H1 (cell line): ENCODE measurements around the gene RPS27. TPM values are rescaled to one million over a fixed set of nuclear protein-coding genes. Genes with fewer than 3 reads are reported as not detected.

Experiments
- CTCF ChIA-PET: fragments of 300-600 bp; sonication (Branson Sonifier 250); formaldehyde crosslinking; loops from one replicate; lab custom pipeline; 2021; ENCODE audit not compliant: partially characterized antibody; lab: Charles Lee
- POLR2A ChIA-PET: fragments of 300-600 bp; sonication (Branson Sonifier 250); formaldehyde crosslinking; loops from one replicate; lab custom pipeline; 2021; ENCODE audit warnings: inconsistent platforms; ENCODE audit not compliant: partially characterized antibody; lab: Charles Lee
- DNase-seq, 2 experiments: peaks; one replicate each; pipeline versions ENCODE4 v3.0.0 to v3.0.0-alpha.2; 2010 to 2022; ENCODE audit warnings: low spot score in 2 of 2, low read depth in 1 of 2, mixed read lengths in 1 of 2
- FAIRE-seq: peaks from 2 replicates; lab custom pipeline; 2011; peaks lifted over from hg19 to GRCh38; lab: Jason Lieb, UNC
- H2AFZ ChIP-seq: 2 replicates; pipeline ENCODE4 v1.8.1; 2012; ENCODE audit warnings: low read length, inconsistent platforms
- H2AK5ac ChIP-seq: 2 replicates; pipeline ENCODE4 v1.6.1; 2013; ENCODE audit warnings: low read depth, low read length
- H2BK120ac ChIP-seq: replicated peaks from 2 replicates; pipeline ENCODE3; 2013; ENCODE audit warnings: low read depth, low read length, inconsistent platforms
- H2BK12ac ChIP-seq: 2 replicates; pipeline ENCODE4 v1.6.1; 2013; ENCODE audit warnings: low read depth, low read length
- H2BK15ac ChIP-seq: 2 replicates; pipeline ENCODE4 v1.6.1; 2013; ENCODE audit warnings: low read length
- H2BK20ac ChIP-seq: 2 replicates; pipeline ENCODE4 v1.6.1; 2013; ENCODE audit warnings: low read length
- H2BK5ac ChIP-seq: 2 replicates; pipeline ENCODE4 v1.6.1; 2013; ENCODE audit warnings: low read depth, low read length
- H3K14ac ChIP-seq: 2 replicates; pipeline ENCODE4 v1.6.1; 2013; ENCODE audit warnings: inconsistent platforms; ENCODE audit not compliant: insufficient read length
- H3K18ac ChIP-seq: 2 replicates; pipeline ENCODE4 v1.6.1; 2013; ENCODE audit warnings: low read length; ENCODE audit errors: extremely low read depth
- H3K23ac ChIP-seq: 2 replicates; pipeline ENCODE4 v1.6.1; 2013; ENCODE audit warnings: inconsistent platforms; ENCODE audit not compliant: insufficient read length
- H3K23me2 ChIP-seq: 2 replicates; pipeline ENCODE4 v1.6.1; 2013; ENCODE audit warnings: low read depth, low read length
- H3K27ac ChIP-seq: 2 replicates; pipeline ENCODE4 v1.6.1; 2011; ENCODE audit warnings: low read depth, low read length, inconsistent platforms
- H3K27me3 ChIP-seq, 4 experiments: replicated peaks in 1 of 4; 1 replicate in 1 of 4; 2 replicates in 3 of 4; pipeline versions ENCODE4 v1.6.1 to v1.8.1; 2011 to 2013; ENCODE audit warnings: low read length in 3 of 4, mild to moderate bottlenecking in 3 of 4, inconsistent platforms in 2 of 4, mixed read lengths in 2 of 4, moderate library complexity in 1 of 4; ENCODE audit not compliant: control insufficient read depth in 3 of 4, insufficient read depth in 3 of 4; ENCODE audit errors: extremely low read depth in 1 of 4
- H3K36me3 ChIP-seq, 4 experiments: 2 replicates each; pipeline versions ENCODE4 v1.6.1 to v1.8.1; 2011 to 2013; ENCODE audit warnings: mild to moderate bottlenecking in 4 of 4, low read length in 3 of 4, moderate library complexity in 2 of 4, control low read depth in 1 of 4, inconsistent platforms in 1 of 4; ENCODE audit not compliant: insufficient read depth in 4 of 4, control insufficient read depth in 2 of 4
- H3K4ac ChIP-seq: replicated peaks from 2 replicates; pipeline ENCODE3; 2013; ENCODE audit warnings: low read length, low read depth, mixed read lengths, inconsistent platforms; ENCODE audit not compliant: insufficient read length
- H3K4me1 ChIP-seq, 4 experiments: replicated peaks in 1 of 4; 1 replicate in 1 of 4; 2 replicates in 3 of 4; pipeline versions ENCODE4 v1.6.1 to v1.8.1; 2011 to 2013; ENCODE audit warnings: low read length in 3 of 4, inconsistent platforms in 2 of 4, mixed read lengths in 1 of 4; ENCODE audit not compliant: insufficient read depth in 4 of 4, control insufficient read depth in 3 of 4
- H3K4me2 ChIP-seq, 2 experiments: 2 replicates each; pipeline versions ENCODE4 v1.6.1 to v1.8.1; 2011 to 2013; ENCODE audit warnings: low read depth in 2 of 2, low read length in 2 of 2, control low read depth in 1 of 2, inconsistent platforms in 1 of 2, mild to moderate bottlenecking in 1 of 2; ENCODE audit not compliant: insufficient read depth in 1 of 2
- H3K4me3 ChIP-seq, 4 experiments: fragments of 200-600, 300-600 bp in 1 of 4; sonication (generic), shearing (Covaris generic), sonication (Bioruptor Twin) in 1 of 4; 2 replicates each; pipeline versions ENCODE4 v1.5.1 to v1.8.1; 2011 to 2016; ENCODE audit warnings: low read length in 4 of 4, low read depth in 3 of 4, control low read depth in 2 of 4, inconsistent platforms in 2 of 4, mild to moderate bottlenecking in 2 of 4, mixed read lengths in 1 of 4, moderate library complexity in 1 of 4; ENCODE audit not compliant: insufficient read depth in 2 of 4; ENCODE audit errors: extremely low read depth in 1 of 4
- H3K56ac ChIP-seq: replicated peaks from 2 replicates; pipeline ENCODE3; 2013; ENCODE audit warnings: low read depth, mild to moderate bottlenecking, mixed read lengths, low read length, inconsistent platforms; ENCODE audit not compliant: insufficient read length
- H3K79me1 ChIP-seq: 2 replicates; pipeline ENCODE4 v1.6.1; 2013; ENCODE audit warnings: low read depth, low read length, control low read depth
- H3K79me2 ChIP-seq, 2 experiments: 2 replicates each; pipeline versions ENCODE4 v1.6.1 to v1.8.1; 2012 to 2013; ENCODE audit warnings: low read length in 2 of 2, mild to moderate bottlenecking in 2 of 2, inconsistent platforms in 1 of 2; ENCODE audit not compliant: insufficient read depth in 2 of 2, control insufficient read depth in 1 of 2
- H3K9ac ChIP-seq, 4 experiments: replicated peaks in 1 of 4; 1 replicate in 1 of 4; 2 replicates in 3 of 4; pipeline versions ENCODE4 v1.6.1 to v1.8.1; 2011 to 2013; ENCODE audit warnings: low read depth in 3 of 4, low read length in 3 of 4, control low read depth in 2 of 4, mild to moderate bottlenecking in 2 of 4, moderate library complexity in 2 of 4, inconsistent platforms in 1 of 4; ENCODE audit errors: extremely low read depth in 1 of 4
- H3K9me3 ChIP-seq, 2 experiments: 2 replicates each; pipeline versions ENCODE4 v1.6.1 to v1.8.1; 2012 to 2013; ENCODE audit warnings: mild to moderate bottlenecking in 2 of 2, moderate library complexity in 2 of 2, control low read depth in 1 of 2, inconsistent platforms in 1 of 2, low read depth in 1 of 2, low read length in 1 of 2, mixed read lengths in 1 of 2; ENCODE audit not compliant: insufficient read depth in 2 of 2
- H4K20me1 ChIP-seq, 2 experiments: replicated peaks in 1 of 2; 2 replicates each; pipeline versions ENCODE3 to v1.8.1; 2011 to 2013; ENCODE audit warnings: inconsistent platforms in 2 of 2, low read length in 2 of 2, mild to moderate bottlenecking in 1 of 2; ENCODE audit not compliant: insufficient read depth in 2 of 2, control insufficient read depth in 1 of 2
- H4K5ac ChIP-seq: 2 replicates; pipeline ENCODE4 v1.6.1; 2013; ENCODE audit warnings: low read length, low read depth, mixed read lengths, inconsistent platforms; ENCODE audit not compliant: insufficient read length
- H4K8ac ChIP-seq: 2 replicates; pipeline ENCODE4 v1.8.0; 2013; ENCODE audit warnings: mild to moderate bottlenecking, moderate library complexity, low read length, inconsistent platforms; ENCODE audit not compliant: insufficient read depth; ENCODE audit errors: extremely low read depth
- H4K91ac ChIP-seq: replicated peaks from 2 replicates; pipeline ENCODE3; 2013; ENCODE audit warnings: low read length, mixed read lengths, inconsistent platforms; ENCODE audit not compliant: insufficient read length
- ATF2 ChIP-seq: IDR thresholded peaks from 2 replicates; pipeline ENCODE4 v1.6.1; 2012; ENCODE audit warnings: low read length, inconsistent platforms
- CBX8 ChIP-seq: fragments of 300-800, 300-1000 bp; sonication (generic); IDR thresholded peaks from 2 replicates; pipeline ENCODE4 v1.7.1; 2016; ENCODE audit warnings: low read depth, low read length, borderline replicate concordance
- EP300 ChIP-seq, 2 experiments: IDR thresholded peaks; 1 replicate in 1 of 2; 2 replicates in 1 of 2; pipeline ENCODE4 v1.6.1; 2011 to 2012; ENCODE audit warnings: low read depth in 2 of 2, low read length in 2 of 2, mild to moderate bottlenecking in 2 of 2, borderline replicate concordance in 1 of 2, inconsistent platforms in 1 of 2, moderate library complexity in 1 of 2
- KDM4A ChIP-seq: IDR thresholded peaks from one replicate; pipeline ENCODE4 v1.7.1; 2012; ENCODE audit warnings: low read depth, mild to moderate bottlenecking, moderate library complexity, low read length, inconsistent platforms; ENCODE audit not compliant: severe bottlenecking
- MAFK ChIP-seq: IDR thresholded peaks from 2 replicates; pipeline ENCODE4 v1.6.1; 2012; ENCODE audit warnings: low read depth, mild to moderate bottlenecking, improper control_type of control experiment, low read length
- POLR2AphosphoS5 ChIP-seq: IDR thresholded peaks from 2 replicates; pipeline ENCODE4 v1.6.1; 2011; ENCODE audit warnings: low read depth, low read length
- USF2 ChIP-seq: IDR thresholded peaks from 2 replicates; pipeline ENCODE4 v1.6.1; 2011; ENCODE audit warnings: low read length, improper control_type of control experiment
- YY1 ChIP-seq: IDR thresholded peaks from 2 replicates; pipeline ENCODE4 v1.6.1; 2011; ENCODE audit warnings: low read depth, mild to moderate bottlenecking, low read length
- WGBS, 2 experiments: shearing (Covaris generic) in 1 of 2; methylation state at CpG; one replicate each; pipeline versions ENCODE4 v1.1.6 to v1.1.7; 2013 to 2015; ENCODE audit warnings: low lambda C conversion rate in 2 of 2, mixed read lengths in 2 of 2, inconsistent platforms in 1 of 2, low coverage in 1 of 2, missing lambda C conversion rate in 1 of 2; ENCODE audit not compliant: insufficient replicate concordance in 2 of 2, insufficient coverage in 1 of 2, insufficient read length in 1 of 2; ENCODE audit errors: extremely low coverage in 1 of 2, missing lambda C conversion rate in 1 of 2; 5-methylcytosine and 5-hydroxymethylcytosine counted together
- polyA plus RNA-seq, 7 experiments: library from polyadenylated mRNA; depleted of rRNA in 3 of 7; stranded (reverse) in 5 of 7; unstranded in 2 of 7; fragments of >200 nt in 5 of 7; fragments of 200-250 nt in 2 of 7; gene quantifications; 1 replicate in 5 of 7; 2 replicates in 1 of 7; 4 replicates in 1 of 7; pipeline versions ENCODE4 v1.2.1 to v1.2.3, GENCODE V29; 2011 to 2013; ENCODE audit warnings: missing spikeins in 2 of 7, mixed read lengths in 2 of 7
- total RNA-seq: library from RNA; stranded (reverse); fragmentation: NEBNext Ultra II Directional; extraction: Animal tissue kit (Norgen Biotek cat#: 25700); gene quantifications from 2 replicates; pipeline ENCODE4 v1.2.1, GENCODE V29; 2021

The RPS27 gene
- total and polyA plus RNA-seq, 2 of the 8 experiments (the other 6 are each of a cell fraction or from before 2014, with no cell fraction given) = 1,810 to 3,155 TPM

GRCh38 chr1:153941826-153942725 is 48.5 kb upstream of the RPS27 start:
- Histone ChIP-seq H3K14ac (no peak overlapping the region), H3K9me3 (no peaks in the 10 kb centered on the region), H3K18ac (no peak overlapping the region), H4K91ac (no peak overlapping the region), H3K79me2 (peaks cover 0 to 18% of the 10 kb centered on the region in 2 experiments; a peak in 2 of 4 replicates), H2BK5ac (no peak overlapping the region), H3K36me3 (peaks cover 8 to 30% (median 23%) of the 10 kb centered on the region in 4 experiments; a peak in 7 of 8 replicates), H4K5ac (no peak overlapping the region), H3K9ac (no peak overlapping the region), H3K27ac (no peak overlapping the region), H2BK120ac (no peak overlapping the region), H2BK20ac (no peak overlapping the region), H3K4ac (no peak overlapping the region), H3K23me2 (peaks cover 6% of the 10 kb centered on the region; the same call in 1 of the 2 replicates), H3K4me1 (peaks cover 0 to 5% (median 2%) of the 10 kb centered on the region in 4 experiments; a peak in 2 of 7 replicates), H3K56ac (no peak overlapping the region), H2AK5ac (no peak overlapping the region), H4K20me1 (peaks cover 0 to 6% of the 10 kb centered on the region in 2 experiments), H3K23ac (no peak overlapping the region), H2AFZ (no peak overlapping the region), H3K4me3 (no peak overlapping the region), H3K4me2 (no peak overlapping the region), H2BK12ac (no peak overlapping the region), H4K8ac (no peak overlapping the region), H2BK15ac (no peak overlapping the region), H3K79me1 (no peaks in the 10 kb centered on the region; the same call in 1 of the 2 replicates), H3K27me3 (no peaks in the 10 kb centered on the region)
- FAIRE-seq = no peak
- CTCF ChIA-PET = interaction anchor here (0.7 to 2.2 kb wide), 3 partner anchors 11 to 121 kb away, joined by 3 to 10 read pairs (median 6); no protein-coding TSS in a partner anchor
- WGBS, 2 experiments = 94% methylated on average over 34 of the region's 34 CpGs; no CpG with 5 or more reads in 1 of the 2 experiments
- no peak for DNase-seq
- POLR2A ChIA-PET = interaction anchor here (0.7 to 11.4 kb wide), 7 partner anchors 11 to 119 kb away, joined by 3 to 73 read pairs (median 19); partner anchors contain the start of genes CREB3L4, CRTC2, GATAD2B and SLC39A1
- TF ChIP-seq MAFK = no peak
- TF ChIP-seq CBX8 = no peak
- no peak for TF ChIP-seq POLR2AphosphoS5
- TF ChIP-seq EP300 (IDR thresholded peaks at IDR 0.05; ENCODE audit: borderline replicate concordance in 1 of 2, low read depth in 2 of 2, low read length in 2 of 2) = no peak
- no peak for TF ChIP-seq USF2
- no peak for TF ChIP-seq YY1
- TF ChIP-seq ATF2 = no peak
- TF ChIP-seq KDM4A = no peak
